Activated T-cell treated with anti-CD3 and anti-CD28 coated beads, Interleukin-2, amount 50 U/mL, for 72 hours (primary cell): ENCODE data around the gene EGFR. TPM values are rescaled to one million over a fixed set of nuclear protein-coding genes. Genes with fewer than 3 reads are reported as not detected.

ENCODE experiments used
- ATAC-seq, 2 donors: fragments of 150-1000 bp; cut with Tn5 transposase; replicated peaks in 1 of 2; 2 replicates each; pipeline ENCODE4 v1.10.0; 2021; ENCODE audit warnings: moderate library complexity in 2 of 2, mild to moderate bottlenecking in 1 of 2
- DNase-seq, 2 donors: peaks; one replicate each; pipeline ENCODE4 v3.0.0; 2021 to 2022; ENCODE audit warnings: mixed read lengths in 1 of 2
- H3K27ac Mint-ChIP-seq: one replicate; pipeline ENCODE4 v1.8.0; 2022; ENCODE audit warnings: mild to moderate bottlenecking, moderate library complexity, mixed read lengths
- H3K27me3 Mint-ChIP-seq: one replicate; pipeline ENCODE4 v1.8.0; 2022; ENCODE audit warnings: low read depth, mixed read lengths
- H3K36me3 Mint-ChIP-seq, 2 donors: one replicate each; pipeline ENCODE4 v1.8.0; 2022; ENCODE audit warnings: mixed read lengths in 2 of 2, mild to moderate bottlenecking in 1 of 2; ENCODE audit not compliant: insufficient read depth in 2 of 2
- H3K4me1 Mint-ChIP-seq: one replicate; pipeline ENCODE4 v1.8.0; 2022; ENCODE audit warnings: low read depth, mixed read lengths
- H3K4me3 Mint-ChIP-seq, 2 donors: one replicate each; pipeline ENCODE4 v1.8.0; 2022; ENCODE audit warnings: mild to moderate bottlenecking in 2 of 2, mixed read lengths in 2 of 2, moderate library complexity in 2 of 2
- H3K9me3 Mint-ChIP-seq, 2 donors: one replicate each; pipeline ENCODE4 v1.8.0; 2022; ENCODE audit warnings: mixed read lengths in 2 of 2
- total RNA-seq, 2 donors: library from RNA; stranded (reverse); gene quantifications; one replicate each; pipeline ENCODE4 v1.2.3, GENCODE V29; 2022

The EGFR gene
- total RNA-seq, 2 donors from 2014 or later = 0.09 TPM; not detected in 1

GRCh38 chr7:55211726-55212125, 192.9 kb downstream of the EGFR start:
- ATAC-seq (no peak), DNase-seq (no peak)
- Mint-ChIP-seq H3K36me3 (no peaks in the 10 kb centered on the region), H3K27ac (no peak overlapping the region), H3K4me1 (peaks cover 4% of the 10 kb centered on the region), H3K27me3 (peaks cover 15% of the 10 kb centered on the region), H3K9me3 (no peaks in the 10 kb centered on the region), H3K4me3 (no peak overlapping the region)

GRCh38 chr7:55212176-55212575, 193.4 kb downstream of the EGFR start:
- Mint-ChIP-seq H3K36me3 (no peaks in the 10 kb centered on the region), H3K9me3 (no peaks in the 10 kb centered on the region), H3K4me3 (no peak overlapping the region), H3K27me3 (peaks cover 13% of the 10 kb centered on the region), H3K4me1 (no peaks in the 10 kb centered on the region), H3K27ac (no peak overlapping the region)
- DNase-seq = no peak
- ATAC-seq = no peak

DNA sequence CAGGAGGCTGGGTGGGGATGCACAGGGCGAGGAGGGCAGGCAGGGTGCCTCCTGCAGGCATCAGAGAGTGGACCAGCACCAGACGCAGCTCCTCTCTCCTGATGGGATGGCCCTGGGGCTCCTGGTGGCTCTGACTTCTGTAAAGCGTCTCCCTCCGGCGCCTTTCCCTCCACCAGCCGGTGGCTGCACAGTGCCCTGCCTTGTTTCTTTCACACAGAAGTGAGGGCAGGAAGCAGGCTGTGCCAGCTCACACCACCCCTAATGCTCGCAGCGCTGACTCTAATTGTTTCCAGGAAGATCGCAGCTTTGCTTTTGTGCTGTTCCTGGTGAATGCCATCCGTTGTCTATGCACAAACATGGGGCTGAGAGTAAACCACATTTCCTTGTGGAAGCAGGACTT, 194.0 kb downstream of the EGFR start:
- no peak overlapping the region for H3K4me3 Mint-ChIP-seq
- H3K4me1 Mint-ChIP-seq = no peaks in the 10 kb centered on the region
- H3K27me3 Mint-ChIP-seq = peaks cover 13% of the 10 kb centered on the region
- H3K9me3 Mint-ChIP-seq = no peaks in the 10 kb centered on the region
- no peak for ATAC-seq
- H3K27ac Mint-ChIP-seq = no peak overlapping the region
- no peaks in the 10 kb centered on the region for H3K36me3 Mint-ChIP-seq
- no peak for DNase-seq

GRCh38 chr7:55214707-55215106, 195.9 kb downstream of the EGFR start:
- Mint-ChIP-seq H3K4me1 (no peaks in the 10 kb centered on the region), H3K36me3 (no peaks in the 10 kb centered on the region), H3K27me3 (peaks cover 8% of the 10 kb centered on the region), H3K9me3 (no peaks in the 10 kb centered on the region), H3K27ac (no peak overlapping the region), H3K4me3 (no peak overlapping the region)
- ATAC-seq = no peak
- no peak for DNase-seq

DNA sequence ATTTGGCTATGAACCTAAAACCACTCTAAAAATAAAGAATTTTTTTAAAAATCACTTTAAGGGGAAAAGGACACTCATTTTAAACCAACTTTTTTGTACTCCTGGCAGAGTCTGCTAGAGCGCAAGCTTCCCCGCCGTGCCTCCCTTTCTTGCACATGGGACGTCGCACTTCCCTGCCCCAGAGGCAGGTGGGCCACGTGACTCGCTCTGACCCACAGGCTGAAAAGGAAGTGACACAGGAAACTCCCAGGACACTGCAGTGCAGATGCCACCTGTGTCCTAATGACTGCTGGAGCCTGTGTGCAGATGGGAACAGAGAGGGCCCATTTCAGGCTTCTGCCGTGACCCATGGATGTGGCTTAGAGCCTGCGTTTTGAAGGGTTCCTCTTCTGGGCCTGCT, 204.2 kb downstream of the EGFR start:
- no peaks in the 10 kb centered on the region for H3K4me1 Mint-ChIP-seq
- H3K36me3 Mint-ChIP-seq = peaks cover 0 to 2% of the 10 kb centered on the region in 2 donors
- ATAC-seq (no peak), DNase-seq (no peak)
- H3K9me3 Mint-ChIP-seq = peaks cover 0 to 4% of the 10 kb centered on the region in 2 donors
- H3K4me3 Mint-ChIP-seq = no peak overlapping the region
- no peak overlapping the region for H3K27ac Mint-ChIP-seq
- H3K27me3 Mint-ChIP-seq = peaks cover 7% of the 10 kb centered on the region

DNA sequence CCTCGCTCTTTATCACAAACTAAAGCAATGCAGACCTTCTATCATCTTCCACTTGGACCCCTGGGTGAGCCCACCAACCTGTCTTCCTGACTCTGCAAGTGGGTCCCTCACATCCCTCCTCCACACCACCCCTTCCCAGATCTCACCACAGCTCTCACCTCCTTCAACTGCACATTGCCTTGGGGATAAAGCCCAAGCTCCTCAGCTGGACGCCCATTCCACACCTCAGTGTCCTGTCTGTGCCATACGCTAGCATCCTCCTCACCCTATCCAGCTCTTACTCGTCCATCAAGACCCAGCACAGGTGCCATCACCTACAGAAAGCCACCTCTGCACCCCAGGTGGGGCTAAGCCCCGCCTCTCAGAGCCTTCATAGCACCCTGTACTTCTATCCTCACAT, 205.3 kb downstream of the EGFR start:
- Mint-ChIP-seq H3K9me3 (peaks cover 2 to 7% of the 10 kb centered on the region in 2 donors), H3K36me3 (peaks cover 2 to 4% of the 10 kb centered on the region in 2 donors), H3K27ac (no peak overlapping the region), H3K4me3 (no peak overlapping the region), H3K4me1 (no peaks in the 10 kb centered on the region), H3K27me3 (peaks cover 16% of the 10 kb centered on the region)
- no peak for DNase-seq
- no peak for ATAC-seq

DNA sequence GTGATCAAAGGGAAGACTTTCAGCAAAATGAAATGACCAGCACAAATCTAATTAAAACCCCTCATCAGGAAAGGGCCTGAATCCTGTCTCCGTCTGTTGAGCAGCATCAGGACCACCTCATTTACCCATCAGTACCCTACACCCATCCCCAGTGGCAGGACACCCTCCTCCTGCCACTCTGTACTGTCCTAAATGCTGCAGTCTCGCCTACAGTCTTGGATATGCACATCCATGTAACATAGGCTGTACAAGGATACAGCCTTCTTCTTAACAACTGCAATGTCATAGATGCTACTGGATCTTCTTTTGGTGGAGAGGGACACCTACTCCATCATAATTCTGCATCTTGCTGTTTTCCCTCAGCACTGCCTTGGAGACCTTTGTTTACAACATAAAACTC, 206.0 kb downstream of the EGFR start:
- ATAC-seq = no peak
- Mint-ChIP-seq H3K4me1 (no peaks in the 10 kb centered on the region), H3K27me3 (peaks cover 23% of the 10 kb centered on the region), H3K9me3 (peaks cover 8 to 9% of the 10 kb centered on the region in 2 donors), H3K4me3 (no peak overlapping the region), H3K36me3 (peaks cover 2 to 4% of the 10 kb centered on the region in 2 donors), H3K27ac (no peak overlapping the region)
- no peak for DNase-seq

GRCh38 chr7:55230014-55230413, 211.2 kb downstream of the EGFR start:
- H3K27me3 Mint-ChIP-seq = peaks cover 16% of the 10 kb centered on the region
- DNase-seq (no peak), ATAC-seq (no peak)
- H3K4me3 Mint-ChIP-seq = no peak overlapping the region
- no peaks in the 10 kb centered on the region for H3K4me1 Mint-ChIP-seq
- peaks cover 2 to 4% of the 10 kb centered on the region in 2 donors for H3K36me3 Mint-ChIP-seq
- H3K27ac Mint-ChIP-seq = no peak overlapping the region
- peaks cover 8 to 10% of the 10 kb centered on the region in 2 donors for H3K9me3 Mint-ChIP-seq

GRCh38 chr7:55231736-55232280, 213.0 kb downstream of the EGFR start:
- ATAC-seq = no peak
- peaks cover 28% of the 10 kb centered on the region for H3K27me3 Mint-ChIP-seq

DNA sequence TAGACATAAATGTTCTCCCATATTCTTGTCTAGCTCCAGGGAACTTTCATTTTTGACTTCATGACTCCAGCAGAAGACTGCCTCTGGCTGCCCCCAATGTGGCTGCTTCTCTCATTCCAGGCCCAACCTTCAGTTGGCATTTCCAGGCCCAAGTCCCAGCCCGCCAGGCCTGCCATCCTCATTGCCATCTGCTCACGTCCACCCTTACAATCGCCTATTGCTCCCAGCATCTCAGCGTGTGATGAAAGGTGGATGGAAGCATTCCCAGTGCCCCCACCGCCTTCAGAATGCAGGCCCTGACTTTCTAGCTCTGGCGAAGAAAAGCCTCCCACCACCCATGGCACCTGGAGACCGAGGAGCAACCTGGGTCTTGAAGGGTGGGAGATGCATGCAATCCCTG, 214.2 kb downstream of the EGFR start:
- H3K27me3 Mint-ChIP-seq = peaks cover 35% of the 10 kb centered on the region
- H3K9me3 Mint-ChIP-seq = peaks cover 3 to 10% of the 10 kb centered on the region in 2 donors
- no peak overlapping the region for H3K4me3 Mint-ChIP-seq
- DNase-seq (no peak), ATAC-seq (no peak)
- H3K27ac Mint-ChIP-seq = no peak overlapping the region
- peaks cover 2% of the 10 kb centered on the region in 2 donors for H3K36me3 Mint-ChIP-seq
- no peaks in the 10 kb centered on the region for H3K4me1 Mint-ChIP-seq

More at GRCh38 chr7:55231736-55232280, 213.0 kb downstream of the EGFR start:
- peaks cover 8 to 10% of the 10 kb centered on the region in 2 donors for H3K9me3 Mint-ChIP-seq
- H3K27ac Mint-ChIP-seq = no peak overlapping the region
- peaks cover 2% of the 10 kb centered on the region in 2 donors for H3K36me3 Mint-ChIP-seq
- no peak for DNase-seq
- no peaks in the 10 kb centered on the region for H3K4me1 Mint-ChIP-seq
- H3K4me3 Mint-ChIP-seq = no peak overlapping the region

DNA sequence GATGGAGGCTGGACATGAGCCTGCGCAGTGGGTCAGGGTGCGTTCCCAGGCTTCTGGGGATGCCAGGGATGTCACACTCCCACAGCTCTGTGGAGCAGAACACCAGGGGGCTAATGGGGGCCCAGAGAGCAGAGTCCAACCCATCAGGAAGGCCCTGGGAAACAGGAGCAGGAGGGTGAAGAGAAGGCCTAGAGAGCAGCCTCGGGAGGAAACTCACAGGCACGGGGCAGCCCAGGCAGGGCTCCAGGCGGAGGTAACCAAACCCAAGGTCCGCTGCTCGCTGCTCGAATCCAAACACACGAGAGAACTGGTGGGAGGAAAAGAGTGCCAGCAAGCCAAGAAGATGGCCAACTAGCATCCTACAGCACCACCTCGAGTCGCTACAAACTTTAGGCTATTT, 215.6 kb downstream of the EGFR start:
- H3K9me3 Mint-ChIP-seq = peaks cover 0 to 4% of the 10 kb centered on the region in 2 donors
- ATAC-seq (no peak), DNase-seq (no peak)
- H3K27me3 Mint-ChIP-seq = peaks cover 23% of the 10 kb centered on the region
- H3K4me3 Mint-ChIP-seq = no peak overlapping the region
- H3K36me3 Mint-ChIP-seq = no peaks in the 10 kb centered on the region
- no peaks in the 10 kb centered on the region for H3K4me1 Mint-ChIP-seq
- no peak overlapping the region for H3K27ac Mint-ChIP-seq

- Mint-ChIP-seq H3K9me3 (no peaks in the 10 kb centered on the region), H3K4me1 (no peaks in the 10 kb centered on the region), H3K27me3 (peaks cover 19% of the 10 kb centered on the region), H3K36me3 (no peaks in the 10 kb centered on the region), H3K27ac (no peak overlapping the region), H3K4me3 (no peak overlapping the region)
- ATAC-seq (no peak), DNase-seq (no peak)
Observed at GRCh38 chr7:55235115-55235514, 216.3 kb downstream of the EGFR start.

DNA sequence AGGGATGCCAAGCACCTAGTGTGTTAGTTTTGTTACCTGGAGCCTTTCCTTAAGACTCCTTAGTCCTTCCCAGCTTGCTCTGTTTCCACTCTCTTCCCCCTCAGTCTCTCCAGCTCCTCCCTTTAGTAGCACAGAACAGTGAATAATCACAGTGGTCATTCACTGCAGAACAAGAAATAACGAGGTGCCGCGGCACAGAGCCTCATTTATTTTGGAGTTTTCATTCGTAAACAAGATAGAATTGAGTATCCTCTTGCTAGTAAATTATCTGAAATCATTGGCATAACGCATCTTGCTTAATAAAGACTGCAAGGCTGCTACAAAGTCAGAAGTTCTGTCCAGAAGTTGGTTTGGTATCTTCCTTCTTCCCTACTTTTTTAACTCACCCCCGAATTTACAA, 217.0 kb downstream of the EGFR start:
- DNase-seq = no peak
- peaks cover 19% of the 10 kb centered on the region for H3K27me3 Mint-ChIP-seq
- no peaks in the 10 kb centered on the region for H3K36me3 Mint-ChIP-seq
- no peak for ATAC-seq
- H3K27ac Mint-ChIP-seq = no peak overlapping the region
- no peaks in the 10 kb centered on the region for H3K9me3 Mint-ChIP-seq
- no peak overlapping the region for H3K4me3 Mint-ChIP-seq
- H3K4me1 Mint-ChIP-seq = no peaks in the 10 kb centered on the region

- Mint-ChIP-seq H3K4me1 (no peaks in the 10 kb centered on the region), H3K9me3 (no peaks in the 10 kb centered on the region), H3K4me3 (no peak overlapping the region), H3K27me3 (peaks cover 19% of the 10 kb centered on the region), H3K36me3 (no peaks in the 10 kb centered on the region), H3K27ac (no peak overlapping the region)
- DNase-seq (no peak), ATAC-seq (no peak)
Observed at GRCh38 chr7:55236476-55236875, 217.7 kb downstream of the EGFR start.
